Left ventricle myocardium inferior (tissue), 1 donor: ENCODE data around the gene HYAL3. TPM values are rescaled to one million over a fixed set of nuclear protein-coding genes. Genes with fewer than 3 reads are reported as not detected.

ENCODE experiments used
- DNase-seq: peaks from one replicate; pipeline ENCODE4 v3.0.0-alpha.2; 2020
- H3K27ac ChIP-seq: fragments of 200-600 bp; replicated peaks from 2 replicates; pipeline ENCODE4 v1.8.0; 2021
- H3K27me3 ChIP-seq: fragments of 200-600 bp; 2 replicates; pipeline ENCODE4 v1.8.0; 2021; ENCODE audit warnings: low read depth
- H3K36me3 ChIP-seq: fragments of 200-600 bp; 2 replicates; pipeline ENCODE4 v1.8.0; 2021
- H3K4me1 ChIP-seq: fragments of 200-600 bp; 2 replicates; pipeline ENCODE4 v1.8.0; 2021
- H3K4me3 ChIP-seq: fragments of 200-600 bp; 2 replicates; pipeline ENCODE4 v1.8.0; 2021; ENCODE audit warnings: mild to moderate bottlenecking, moderate library complexity
- H3K9me3 ChIP-seq: fragments of 200-600 bp; replicated peaks from 2 replicates; pipeline ENCODE4 v1.8.0; 2021
- CTCF ChIP-seq: fragments of 200-600 bp; IDR thresholded peaks from 2 replicates; pipeline ENCODE4 v1.8.0; 2021; ENCODE audit warnings: antibody characterized with exemption, mild to moderate bottlenecking, borderline replicate concordance
- intact Hi-C: fragments of 100-400 bp; cut with micrococcal nuclease; formaldehyde crosslinking; loops from one replicate; pipeline ENCODE4 v1.11.0; 2022
- total RNA-seq: library from RNA; stranded (reverse); fragmentation: NEBNext Ultra II Directional; extraction: Animal tissue kit (Norgen Biotek cat#: 25700); gene quantifications from one replicate; pipeline ENCODE4 v1.2.1, GENCODE V29; 2021
- donor health status: DM: no; HTN: yes; CAD: no; lungs with severe emphysema.

HYAL3 gene
- total RNA-seq, 1 donor from 2014 or later = 1.2 TPM

DNA sequence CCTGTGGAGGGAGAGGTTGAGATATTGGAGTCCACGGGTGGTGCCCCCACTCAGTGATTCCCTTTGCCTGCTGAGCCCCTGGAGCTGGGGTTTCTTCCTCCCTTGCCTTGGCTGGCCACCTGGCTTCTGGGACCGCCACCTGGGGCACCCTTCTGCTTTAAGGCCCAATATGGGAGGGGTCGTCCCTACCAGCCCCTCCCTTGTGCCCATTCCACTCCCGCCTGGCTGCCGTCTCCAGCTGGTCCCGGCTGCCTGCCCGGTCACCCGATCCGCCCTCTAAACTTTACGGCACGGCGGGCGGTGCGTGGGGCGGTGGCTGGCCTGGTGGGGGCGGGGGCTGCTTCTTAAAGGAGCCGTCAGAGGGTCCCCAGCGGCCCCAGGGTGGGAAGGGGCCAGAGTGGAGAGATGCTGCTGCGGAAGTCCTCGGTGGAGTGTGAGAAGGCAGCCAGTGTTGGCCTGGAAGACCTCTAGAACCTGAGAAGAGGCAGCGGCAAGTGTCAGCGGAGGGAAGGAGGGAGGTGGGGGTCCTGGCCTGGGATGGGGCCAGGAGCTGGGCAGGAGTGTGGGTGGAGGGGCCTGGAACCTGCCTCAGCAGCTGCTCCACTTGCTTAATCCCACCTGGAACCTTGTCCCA, 31.8 kb downstream of the HYAL3 start:
- H3K9me3 ChIP-seq = no peaks in the 10 kb centered on the region
- intact Hi-C loops = no loop called here
- H3K36me3 ChIP-seq = no peaks in the 10 kb centered on the region
- peaks cover 66% of the 10 kb centered on the region for H3K4me1 ChIP-seq
- peak overlapping the region; percentile 70 for H3K4me3 ChIP-seq
- peak; percentile 82 for DNase-seq
- peak overlapping the region; percentile 99 for H3K27ac ChIP-seq
- no peaks in the 10 kb centered on the region for H3K27me3 ChIP-seq
- peak; percentile 18 for TF ChIP-seq CTCF

- Histone ChIP-seq H3K27me3 (no peaks in the 10 kb centered on the region), H3K36me3 (no peaks in the 10 kb centered on the region), H3K4me3 (peak overlapping the region; percentile 70), H3K27ac (peak overlapping the region; percentile 99), H3K9me3 (no peaks in the 10 kb centered on the region), H3K4me1 (peaks cover 65% of the 10 kb centered on the region)
- no peak for TF ChIP-seq CTCF
- DNase-seq = no peak
- intact Hi-C loops = no loop called here
These were observed 32.4 kb downstream of the HYAL3 start for GRCh38 chr3:50266836-50267235.

DNA sequence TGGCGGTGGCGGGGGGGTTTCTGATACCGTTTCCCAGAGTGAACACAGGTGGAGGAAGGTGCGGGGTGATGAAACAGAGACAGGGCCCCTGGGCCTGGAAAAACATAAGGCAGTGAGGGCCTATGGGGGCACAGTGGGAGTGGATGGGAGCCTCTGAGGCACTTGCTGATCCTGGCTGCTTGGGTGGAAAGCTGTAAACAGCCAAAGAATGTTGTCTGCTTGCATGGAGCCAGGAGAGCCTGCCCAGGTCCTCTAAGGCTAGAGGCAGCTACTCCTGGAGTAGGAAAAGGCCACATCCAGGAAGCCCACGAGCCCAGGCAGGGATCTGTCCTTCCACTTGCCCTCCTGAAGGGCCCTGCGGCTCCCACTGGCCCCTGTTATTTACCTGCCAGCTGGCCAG, 33.2 kb downstream of the HYAL3 start:
- Histone ChIP-seq H3K27ac (peak overlapping the region; percentile 99), H3K36me3 (no peaks in the 10 kb centered on the region), H3K9me3 (no peaks in the 10 kb centered on the region), H3K4me3 (peak overlapping the region; percentile 70), H3K4me1 (peaks cover 72% of the 10 kb centered on the region), H3K27me3 (no peaks in the 10 kb centered on the region)
- DNase-seq = no peak
- intact Hi-C loops = no loop called here
- TF ChIP-seq CTCF = no peak

DNA sequence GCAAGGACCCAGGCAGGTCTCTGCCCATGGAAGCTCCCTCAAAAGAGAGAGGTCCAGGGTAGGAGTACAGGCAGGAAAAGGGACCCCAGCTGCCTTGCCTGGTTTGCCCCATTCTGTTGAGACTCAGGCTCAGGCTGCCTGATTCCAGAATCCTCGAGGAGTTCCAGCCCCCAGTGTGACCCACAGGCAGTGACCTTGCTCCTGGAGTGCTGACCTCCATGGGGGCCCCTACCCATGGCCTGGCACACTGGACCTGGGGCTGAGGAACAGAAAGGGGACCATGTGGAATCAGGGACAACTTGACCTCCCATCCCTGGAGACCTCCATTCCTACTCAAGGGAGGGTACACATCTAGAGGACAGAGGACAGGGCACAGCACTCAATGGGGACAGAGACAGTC, 33.6 kb downstream of the HYAL3 start:
- intact Hi-C loops = no loop called here
- H3K9me3 ChIP-seq = no peaks in the 10 kb centered on the region
- peak overlapping the region; percentile 99 for H3K27ac ChIP-seq
- peaks cover 77% of the 10 kb centered on the region for H3K4me1 ChIP-seq
- no peak for TF ChIP-seq CTCF
- H3K36me3 ChIP-seq = no peaks in the 10 kb centered on the region
- no peak for DNase-seq
- H3K27me3 ChIP-seq = no peaks in the 10 kb centered on the region
- H3K4me3 ChIP-seq = no peak overlapping the region

DNA sequence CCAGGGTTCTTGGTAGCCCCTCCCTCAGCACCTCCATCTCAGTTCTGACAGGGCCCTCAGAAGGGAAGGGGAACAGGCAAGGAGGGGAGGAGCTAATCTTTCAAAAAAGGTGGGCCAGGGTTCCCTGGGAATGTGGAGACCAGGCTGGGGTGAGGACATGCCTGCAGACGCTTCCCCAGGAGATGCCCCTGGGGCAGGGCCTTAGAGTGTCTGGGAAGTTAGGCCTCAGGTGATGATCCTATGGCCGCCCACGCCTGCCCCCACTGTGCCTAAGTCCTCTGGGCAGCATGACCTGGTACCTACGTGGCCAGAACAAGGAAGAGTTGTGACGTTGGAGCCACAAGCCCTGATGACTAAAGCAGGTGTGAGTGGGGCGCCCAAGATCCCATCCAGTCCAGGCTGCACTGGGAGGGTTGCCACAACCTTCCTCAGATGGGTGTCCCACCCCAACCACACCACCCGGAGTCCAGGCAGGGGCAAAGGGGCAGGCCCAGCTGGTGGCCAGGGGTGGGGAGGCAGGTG, 34.2 kb downstream of the HYAL3 start:
- no peak for DNase-seq
- TF ChIP-seq CTCF = no peak
- intact Hi-C loops = no loop called here
- Histone ChIP-seq H3K27me3 (no peaks in the 10 kb centered on the region), H3K27ac (peak overlapping the region; percentile 99), H3K36me3 (no peaks in the 10 kb centered on the region), H3K4me3 (peak overlapping the region; percentile 33), H3K4me1 (peaks cover 82% of the 10 kb centered on the region), H3K9me3 (no peaks in the 10 kb centered on the region)
